Heart left ventricle (tissue), 16 donors: ENCODE measurements around the gene UGT1A10. TPM values are rescaled to one million over a fixed set of nuclear protein-coding genes. Genes with fewer than 3 reads are reported as not detected.

ENCODE experiments used
- ATAC-seq, 4 donors: fragments of 200-7000 bp; cut with Tn5 transposase; one replicate each; pipeline ENCODE4 v1.9.1; 2020 to 2022; ENCODE audit warnings: moderate library complexity in 4 of 4, mild to moderate bottlenecking in 3 of 4, moderate number of reproducible peaks in 1 of 4
- DNase-seq, 5 donors: peaks; one replicate each; pipeline ENCODE4 v3.0.0-alpha.2; 2020
- H3K27ac ChIP-seq, 12 donors: fragments of 200-600 bp; sonication (generic) in 4 of 12; one replicate each; pipeline versions ENCODE4 v1.5.0 to v1.8.0; 2016 to 2022; ENCODE audit warnings: mild to moderate bottlenecking in 2 of 12
- H3K27me3 ChIP-seq, 9 donors: fragments of 200-600 bp; sonication (generic) in 2 of 9; one replicate each; pipeline versions ENCODE4 v1.5.1 to v1.8.0; 2016 to 2022; ENCODE audit warnings: mild to moderate bottlenecking in 3 of 9
- H3K36me3 ChIP-seq, 9 donors: fragments of 200-600 bp; sonication (generic) in 2 of 9; one replicate each; pipeline versions ENCODE4 v1.5.0 to v1.8.0; 2018 to 2022; ENCODE audit warnings: mild to moderate bottlenecking in 2 of 9
- H3K4me1 ChIP-seq, 12 donors: fragments of 200-600 bp; sonication (generic) in 4 of 12; one replicate each; pipeline versions ENCODE4 v1.5.0 to v1.8.0; 2016 to 2022; ENCODE audit warnings: mild to moderate bottlenecking in 3 of 12
- H3K4me3 ChIP-seq, 12 donors: fragments of 200-600 bp; sonication (generic) in 4 of 12; one replicate each; pipeline versions ENCODE4 v1.5.0 to v1.8.0; 2017 to 2022; ENCODE audit warnings: mild to moderate bottlenecking in 9 of 12, moderate library complexity in 4 of 12
- H3K9me3 ChIP-seq, 12 donors: fragments of 200-600 bp; sonication (generic) in 4 of 12; one replicate each; pipeline versions ENCODE4 v1.5.0 to v1.8.0; 2016 to 2022; ENCODE audit warnings: mild to moderate bottlenecking in 1 of 12
- POLR2A ChIP-seq, 2 donors: fragments of 450-650 bp; IDR thresholded peaks; one replicate each; pipeline ENCODE4 v1.6.1; 2017; ENCODE audit warnings: antibody characterized with exemption in 2 of 2, mild to moderate bottlenecking in 2 of 2, moderate library complexity in 2 of 2
- WGBS, 4 donors: extraction: QIAGEN DNeasy Blood & Tissue Kit in 2 of 4; methylation state at CpG; one replicate each; pipeline versions ENCODE4 v1.1.5 to v1.1.7; 2013 to 2018; 5-methylcytosine and 5-hydroxymethylcytosine counted together
- intact Hi-C, 10 donors: fragments of 100-400 bp; cut with DNase I; formaldehyde crosslinking; loops; one replicate each; pipeline versions ENCODE4 v1.11.1 to v1.14.2; 2022
- polyA plus RNA-seq, 2 donors: library from polyadenylated mRNA; stranded (reverse); fragments of 200-250 nt; gene quantifications; one replicate each; pipeline ENCODE4 v1.2.3, GENCODE V29; 2013
- total RNA-seq, 9 donors: library from RNA; depleted of rRNA in 2 of 9; stranded (reverse); fragments of >200 nt in 2 of 9; fragmentation: NEBNext Ultra II Directional in 3 of 9; extraction: Animal tissue kit (Norgen Biotek cat#: 25700) in 3 of 9; gene quantifications; one replicate each; pipeline versions ENCODE4 v1.1.0 to v1.2.4, GENCODE V29; 2016 to 2023
- TF ChIP-seq, protein P1 (sequence below), 12 donors: fragments of 200-600 bp; sonication (generic) in 4 of 12; IDR thresholded peaks; one replicate each; pipeline versions ENCODE4 v1.5.0 to v1.8.0; 2018 to 2022; ENCODE audit warnings: antibody characterized with exemption in 12 of 12, mild to moderate bottlenecking in 5 of 12
- donor health status: ischemic (EF 13 %, LVEDD 7.1; RV severe dilation, severe dysfunction).
- donor health status: healthy with polysubstance abuse.
- donor health status: DM: no; HTN: yes; CAD: no.
- donor health status: DM: no; HTN: no; CAD: no.
- donor health status: ischemic (EF 25% LVEDD 6.9; RV normal size, moderate dysfunction).
- donor health status: ischemic (EF 25% LVEDD 5.7; RV mildly dilated, moderate dysfunction).
- donor health status: healthy.
- donor health status: DM: yes; HTN: yes; CAD: no.
- donor health status: ischemic (EF 35%, LVEDD 5.7; RV mildly dilated, moderate dysfunction).
- donor health status: nonischemic (EF 11% LVEDD 7.7; RV severe dilation, severe dysfunction).
- donor health status: DM: yes; HTN: yes; CAD: no.
- donor health status: PGD.
- donor health status: ischemic (EF 29% LVEDD 5.4; RV normal size, mild dysfunction).
- donor health status: nonischemic (EF 23%, LVEDD 6.1; RV moderate dilation, normal function).

UGT1A10 gene
- total and polyA plus RNA-seq, 11 donors, result not detected

DNA sequence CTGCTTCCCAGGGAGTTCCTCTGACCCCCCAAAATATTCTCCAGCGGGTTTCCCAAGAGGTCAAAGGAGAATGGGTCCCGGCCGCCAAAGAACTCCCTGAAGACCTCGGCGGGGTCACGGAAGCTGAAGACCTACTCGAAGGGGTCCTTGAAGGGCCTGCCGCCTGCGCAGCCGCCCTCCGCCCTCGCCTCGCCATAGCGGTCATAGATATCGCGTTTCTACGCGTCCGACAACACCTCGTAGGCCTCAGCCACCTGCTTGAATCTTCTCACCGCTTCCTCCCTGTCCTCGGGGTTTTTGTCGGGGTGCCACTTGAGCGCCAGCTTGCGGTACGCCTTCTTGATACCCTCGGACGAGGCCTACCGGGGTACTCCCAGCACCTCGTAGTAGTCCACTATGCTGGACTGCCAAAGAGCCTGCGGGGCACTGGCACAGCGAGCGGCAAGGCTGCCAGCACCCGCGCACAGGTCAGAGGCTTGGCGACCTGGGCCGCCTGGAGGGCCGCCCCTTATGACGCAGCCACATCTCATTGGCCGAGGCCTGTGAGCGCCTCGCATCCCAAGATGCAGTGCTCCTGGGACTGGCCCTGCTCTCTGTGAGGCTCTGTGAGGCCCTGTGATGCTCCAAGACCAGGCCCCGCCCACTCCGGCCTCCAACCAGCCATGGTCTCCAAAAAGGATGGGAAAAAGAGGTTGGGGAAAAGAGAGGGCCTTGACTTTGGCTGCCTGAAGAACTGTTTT, 118.8 kb downstream of the UGT1A10 start:
- TF ChIP-seq, protein P1, sequence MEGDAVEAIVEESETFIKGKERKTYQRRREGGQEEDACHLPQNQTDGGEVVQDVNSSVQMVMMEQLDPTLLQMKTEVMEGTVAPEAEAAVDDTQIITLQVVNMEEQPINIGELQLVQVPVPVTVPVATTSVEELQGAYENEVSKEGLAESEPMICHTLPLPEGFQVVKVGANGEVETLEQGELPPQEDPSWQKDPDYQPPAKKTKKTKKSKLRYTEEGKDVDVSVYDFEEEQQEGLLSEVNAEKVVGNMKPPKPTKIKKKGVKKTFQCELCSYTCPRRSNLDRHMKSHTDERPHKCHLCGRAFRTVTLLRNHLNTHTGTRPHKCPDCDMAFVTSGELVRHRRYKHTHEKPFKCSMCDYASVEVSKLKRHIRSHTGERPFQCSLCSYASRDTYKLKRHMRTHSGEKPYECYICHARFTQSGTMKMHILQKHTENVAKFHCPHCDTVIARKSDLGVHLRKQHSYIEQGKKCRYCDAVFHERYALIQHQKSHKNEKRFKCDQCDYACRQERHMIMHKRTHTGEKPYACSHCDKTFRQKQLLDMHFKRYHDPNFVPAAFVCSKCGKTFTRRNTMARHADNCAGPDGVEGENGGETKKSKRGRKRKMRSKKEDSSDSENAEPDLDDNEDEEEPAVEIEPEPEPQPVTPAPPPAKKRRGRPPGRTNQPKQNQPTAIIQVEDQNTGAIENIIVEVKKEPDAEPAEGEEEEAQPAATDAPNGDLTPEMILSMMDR (IDR thresholded peaks at IDR 0.05), result no peak
- no peak for TF ChIP-seq POLR2A (IDR thresholded peaks at IDR 0.05)
- no peaks in the 10 kb centered on the region for H3K27me3 ChIP-seq
- intact Hi-C loops, result no loop called here
- H3K4me1 ChIP-seq, result no peaks in the 10 kb centered on the region
- no peak for DNase-seq
- 86 to 93% (median 90%) methylated on average over 39 to 44 of the region's 44 CpGs for WGBS, 4 donors
- no peak for ATAC-seq
- peaks cover 0 to 3% (median 0%) of the 10 kb centered on the region in 12 donors for H3K9me3 ChIP-seq
- no peak overlapping the region for H3K4me3 ChIP-seq
- H3K36me3 ChIP-seq, result no peaks in the 10 kb centered on the region
- H3K27ac ChIP-seq, result no peak overlapping the region

DNA sequence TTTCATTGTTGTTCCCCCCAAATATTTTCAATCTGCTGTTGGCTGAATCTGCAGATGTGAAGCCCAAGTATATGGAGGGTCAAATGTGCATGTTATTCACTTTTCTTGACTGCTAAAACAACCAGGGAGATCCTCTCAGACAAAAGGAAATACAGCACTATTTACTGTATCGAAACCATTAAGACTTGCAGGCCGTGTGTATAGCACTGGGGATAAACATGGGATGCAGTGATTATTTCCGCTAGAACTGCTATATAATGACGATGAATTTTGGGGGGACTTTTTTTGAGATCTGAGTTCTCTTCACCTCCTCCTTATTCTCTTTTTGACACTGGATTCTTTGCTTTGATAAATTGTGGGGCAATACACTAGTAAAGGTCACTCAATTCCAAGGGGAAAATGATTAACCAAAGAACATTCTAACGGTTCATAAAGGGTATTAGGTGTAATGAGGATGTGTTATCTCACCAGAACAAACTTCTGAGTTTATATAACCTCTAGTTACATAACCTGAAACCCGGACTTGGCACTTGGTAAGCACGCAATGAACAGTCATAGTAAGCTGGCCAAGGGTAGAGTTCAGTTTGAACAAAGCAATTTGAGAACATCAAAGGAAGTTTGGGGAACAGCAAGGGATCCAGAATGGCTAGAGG, 120.3 kb downstream of the UGT1A10 start:
- no peaks in the 10 kb centered on the region for H3K27me3 ChIP-seq
- H3K27ac ChIP-seq, result no peak overlapping the region
- no peak for DNase-seq
- intact Hi-C loops, result no loop called here
- no peaks in the 10 kb centered on the region for H3K4me1 ChIP-seq
- no peak for ATAC-seq
- H3K4me3 ChIP-seq, result no peak overlapping the region
- H3K36me3 ChIP-seq, result no peaks in the 10 kb centered on the region
- H3K9me3 ChIP-seq, result no peaks in the 10 kb centered on the region
- WGBS, 4 donors, result 70 to 81% (median 75%) methylated on average over 7 of the region's 7 CpGs
- TF ChIP-seq POLR2A (IDR thresholded peaks at IDR 0.05), result no peak
- TF ChIP-seq, protein P1 (IDR thresholded peaks at IDR 0.05), result no peak

DNA sequence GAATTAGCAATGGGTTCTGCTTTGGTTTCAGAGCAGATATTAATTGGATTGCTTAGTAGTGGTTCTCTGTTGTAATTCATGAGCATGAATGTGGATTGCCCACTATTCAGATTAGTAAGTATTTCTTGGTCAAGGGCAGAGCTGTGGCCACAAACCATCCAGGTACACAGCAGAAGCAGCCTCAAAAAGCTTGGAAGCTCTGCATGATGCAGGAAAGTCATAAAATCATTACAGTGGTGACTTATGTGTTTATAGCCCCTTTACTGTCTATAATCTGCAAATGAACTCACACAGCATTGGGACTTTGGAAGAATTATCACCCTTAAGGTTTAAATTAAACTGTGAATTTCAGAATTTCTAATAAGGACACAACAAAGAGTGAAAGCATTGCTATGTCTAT, 121.9 kb downstream of the UGT1A10 start:
- Histone ChIP-seq H3K4me1 (no peaks in the 10 kb centered on the region), H3K27ac (no peak overlapping the region), H3K27me3 (peaks cover 0 to 7% (median 0%) of the 10 kb centered on the region in 9 donors), H3K4me3 (no peak overlapping the region), H3K36me3 (no peaks in the 10 kb centered on the region), H3K9me3 (no peaks in the 10 kb centered on the region)
- intact Hi-C loops, result no loop called here
- no peak for DNase-seq
- no peak for ATAC-seq
- TF ChIP-seq, protein P1 (IDR thresholded peaks at IDR 0.05), result no peak
- no peak for TF ChIP-seq POLR2A (IDR thresholded peaks at IDR 0.05)

DNA sequence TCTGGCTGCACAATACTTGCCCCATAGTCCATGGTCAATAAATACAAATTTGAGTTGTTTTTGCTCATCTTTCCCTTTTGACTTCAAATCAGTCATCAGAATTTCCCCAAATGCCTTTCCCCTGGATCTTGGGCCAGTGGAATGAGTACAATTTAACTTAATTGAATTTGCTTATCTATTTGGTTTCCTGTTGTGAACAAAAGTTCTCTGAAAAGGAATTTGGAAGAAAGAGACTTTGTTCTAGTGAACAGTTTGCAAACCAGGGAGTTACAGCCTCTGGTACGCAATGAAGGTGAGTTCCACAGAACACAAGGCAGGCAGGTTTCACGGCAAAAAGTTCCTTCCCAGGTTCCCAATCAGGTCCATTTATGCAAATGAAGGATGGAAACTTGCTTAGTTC, 122.6 kb downstream of the UGT1A10 start:
- WGBS, 4 donors, result 77 to 88% (median 81%) methylated on average over 2 of the region's 2 CpGs
- H3K36me3 ChIP-seq, result no peaks in the 10 kb centered on the region
- no peak overlapping the region for H3K4me3 ChIP-seq
- no peaks in the 10 kb centered on the region for H3K9me3 ChIP-seq
- H3K27me3 ChIP-seq, result peaks cover 0 to 8% (median 0%) of the 10 kb centered on the region in 9 donors
- ATAC-seq, result no peak
- DNase-seq, result no peak
- intact Hi-C loops, result loop anchor here in 1 of 10 donors (1.0 kb wide), 1 partner anchor 11 kb away; no protein-coding TSS in a partner anchor
- TF ChIP-seq POLR2A (IDR thresholded peaks at IDR 0.05), result no peak
- TF ChIP-seq, protein P1 (IDR thresholded peaks at IDR 0.05), result no peak
- H3K4me1 ChIP-seq, result no peaks in the 10 kb centered on the region
- no peak overlapping the region for H3K27ac ChIP-seq
